NCI-H2029 (cell line): ENCODE data around the gene AZIN2.
A peak's percentile ranks its signal among the peaks of the same experiment; 100 is the strongest.
"Not testable (repeated sequence)": the region's sequence is repeated elsewhere in the genome, so short reads cannot be mapped to it uniquely, and the experiment has no call there.

Experiments used
- DNase-seq: peaks from one replicate; lab custom pipeline; 2025; lab: John Stamatoyannopoulos, UW

Gene AZIN2

GRCh38 chr1:33080885-33081553, at the start of gene AZIN2:
AZIN2 (plus strand) TSS chr1:33081153; CDS start chr1:33082250, 1,097 bp downstream.
- DNase-seq: peak; percentile 86

- no peak for DNase-seq
These were observed 49.4 kb upstream of the AZIN2 start for GRCh38 chr1:33031506-33031905.

GRCh38 chr1:33032126-33032869, 48.7 kb upstream of the AZIN2 start:
- no peak for DNase-seq

- no peak for DNase-seq
These were observed 44.9 kb upstream of the AZIN2 start for GRCh38 chr1:33036051-33036525.

- peak; percentile 94 for DNase-seq
These were observed 44.1 kb upstream of the AZIN2 start, which contains the start of gene AK2 for GRCh38 chr1:33036526-33037503. AK2 (minus strand) TSS chr1:33036883; CDS start chr1:33036828, 55 bp downstream.

- DNase-seq: no peak
These were observed 41.1 kb upstream of the AZIN2 start for GRCh38 chr1:33039840-33040239.

GRCh38 chr1:33041026-33041425, 39.9 kb upstream of the AZIN2 start:
- DNase-seq: no peak

- no peak for DNase-seq
These were observed 38.1 kb upstream of the AZIN2 start for GRCh38 chr1:33042831-33043230.

GRCh38 chr1:33043267-33044092, 37.5 kb upstream of the AZIN2 start:
- no peak for DNase-seq

- DNase-seq: no peak
These were observed 35.7 kb upstream of the AZIN2 start for GRCh38 chr1:33045246-33045645.

- DNase-seq: no peak
These were observed 35.1 kb upstream of the AZIN2 start for GRCh38 chr1:33045814-33046213.

GRCh38 chr1:33046234-33046633, 34.7 kb upstream of the AZIN2 start:
- not testable (repeated sequence) for DNase-seq

GRCh38 chr1:33047290-33047689, 33.7 kb upstream of the AZIN2 start:
- no peak for DNase-seq

- DNase-seq: no peak
These were observed 33.1 kb upstream of the AZIN2 start for GRCh38 chr1:33047839-33048305.

- no peak for DNase-seq
These were observed 32.5 kb upstream of the AZIN2 start for GRCh38 chr1:33048426-33048825.

GRCh38 chr1:33049371-33049770, 31.6 kb upstream of the AZIN2 start:
- DNase-seq: no peak

GRCh38 chr1:33050221-33051076, 30.5 kb upstream of the AZIN2 start:
- DNase-seq: no peak

- peak; percentile 75 for DNase-seq
These were observed 25.5 kb upstream of the AZIN2 start for GRCh38 chr1:33055210-33056008.

- no peak for DNase-seq
These were observed 24.5 kb upstream of the AZIN2 start for GRCh38 chr1:33056426-33056825.
